ENCODE data around the gene LAMB1. TPM values are rescaled to one million over a fixed set of nuclear protein-coding genes. Genes with fewer than 3 reads are reported as not detected.
"Not testable (repeated sequence)": the region's sequence is repeated elsewhere in the genome, so short reads cannot be mapped to it uniquely, and the experiment has no call there.

Gene LAMB1
- total RNA-seq, 4 donors from 2014 or later, result 87.9 to 322 (median 200) TPM

DNA sequence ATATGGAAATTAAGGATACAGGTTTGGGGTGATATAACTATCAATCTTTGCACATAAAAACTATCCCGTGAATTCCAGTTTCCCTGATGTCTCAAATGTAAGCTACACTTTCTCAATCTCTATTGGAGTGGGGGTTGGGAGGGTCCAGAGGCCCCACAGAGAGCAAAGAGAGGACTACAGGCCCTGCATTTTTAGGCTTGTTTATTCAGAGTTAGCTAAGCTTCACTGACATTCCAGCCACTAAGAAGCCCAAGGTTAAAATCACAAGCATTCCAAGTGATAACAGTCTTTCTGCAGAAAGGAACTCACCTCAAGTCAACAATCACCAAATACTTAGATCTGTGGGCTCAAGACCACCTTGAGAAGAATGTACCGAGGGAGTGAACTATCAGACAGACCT is 31.6 kb upstream of the LAMB1 start:
- Histone ChIP-seq H3K4me1 (no peaks in the 10 kb centered on the region), H3K36me3 (no peaks in the 10 kb centered on the region), H3K9me3 (no peaks in the 10 kb centered on the region), H3K27me3 (no peaks in the 10 kb centered on the region), H3K27ac (no peak overlapping the region), H3K4me3 (no peak overlapping the region)
- intact Hi-C loops (cut with DNase I; ENCODE audit: low total_unique reads), result no loop called here
- TF ChIP-seq POLR2A (IDR thresholded peaks at IDR 0.05) (no peak), CTCF (IDR thresholded peaks at IDR 0.05) (no peak)
- DNase-seq, result no peak

DNA sequence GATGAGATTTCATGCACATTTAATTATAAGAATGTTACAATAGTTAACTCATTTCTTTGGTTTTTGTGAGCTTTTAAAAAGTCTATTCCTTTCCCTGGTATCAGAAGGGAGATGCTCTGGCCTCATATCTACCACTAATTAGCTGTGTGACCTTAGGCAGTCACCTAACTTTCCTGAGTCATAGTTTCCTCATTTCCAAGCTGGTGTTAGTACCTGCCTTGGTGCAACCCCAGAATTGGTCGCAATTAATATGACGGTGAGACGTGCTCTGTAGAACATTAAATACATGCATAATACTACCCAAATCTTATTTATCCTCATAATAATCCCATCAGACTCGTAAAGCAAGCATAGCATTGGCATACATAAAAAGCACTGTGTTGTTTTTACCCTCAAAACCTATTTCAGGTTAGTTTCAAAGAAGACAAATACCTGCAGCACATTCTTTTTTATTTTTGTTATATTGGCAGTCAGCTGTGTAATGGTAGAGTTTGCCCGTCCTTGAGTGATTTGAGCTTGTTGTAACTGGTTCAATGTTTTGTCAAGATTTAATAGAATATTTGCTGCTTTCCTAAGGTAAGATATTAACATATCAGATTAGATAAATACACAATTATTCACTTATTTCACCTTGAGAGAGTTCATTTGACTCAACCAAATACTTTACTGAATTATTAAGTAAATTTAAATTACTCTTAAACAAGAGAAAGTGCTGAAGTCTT is 31.0 kb upstream of the LAMB1 start:
- H3K4me1 ChIP-seq, result no peaks in the 10 kb centered on the region
- TF ChIP-seq CTCF (IDR thresholded peaks at IDR 0.05) (no peak), POLR2A (IDR thresholded peaks at IDR 0.05) (no peak)
- H3K9me3 ChIP-seq, result no peaks in the 10 kb centered on the region
- no peak overlapping the region for H3K27ac ChIP-seq
- intact Hi-C loops (cut with DNase I; ENCODE audit: low total_unique reads), result no loop called here
- H3K27me3 ChIP-seq, result no peaks in the 10 kb centered on the region
- DNase-seq, result no peak
- H3K4me3 ChIP-seq, result no peak overlapping the region
- no peaks in the 10 kb centered on the region for H3K36me3 ChIP-seq

- DNase-seq; H3K27me3 ChIP-seq; intact Hi-C loops (cut with DNase I; ENCODE audit: low total_unique reads); H3K4me1 ChIP-seq; H3K27ac ChIP-seq; H3K4me3 ChIP-seq; H3K9me3 ChIP-seq; H3K36me3 ChIP-seq: not testable (repeated sequence)
These were observed 30.3 kb upstream of the LAMB1 start for GRCh38 chr7:108033309-108033708.

DNA sequence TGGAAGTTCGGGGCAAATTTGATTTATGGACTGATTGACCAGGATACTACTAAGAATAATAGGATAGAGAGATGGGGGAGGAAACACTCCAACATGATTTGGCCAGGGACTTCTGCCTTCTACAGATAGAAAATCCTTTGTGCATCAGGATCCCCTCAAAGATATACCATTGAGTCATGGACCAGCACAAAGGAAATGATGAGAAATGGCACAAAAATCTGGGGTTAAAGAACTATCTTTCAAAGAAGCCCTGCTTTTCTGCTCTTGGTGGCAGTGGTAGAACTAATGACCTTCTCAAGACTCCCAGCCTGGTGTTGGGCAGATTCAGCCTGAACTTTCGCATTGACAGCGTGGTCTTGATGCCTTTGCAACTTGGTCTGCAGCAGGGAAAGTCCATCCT is 27.6 kb upstream of the LAMB1 start:
- Histone ChIP-seq H3K4me1 (no peaks in the 10 kb centered on the region), H3K27ac (no peak overlapping the region), H3K9me3 (no peaks in the 10 kb centered on the region), H3K36me3 (no peaks in the 10 kb centered on the region), H3K27me3 (no peaks in the 10 kb centered on the region), H3K4me3 (no peak overlapping the region)
- intact Hi-C loops (cut with DNase I; ENCODE audit: low total_unique reads), result no loop called here
- no peak for DNase-seq
- TF ChIP-seq CTCF (IDR thresholded peaks at IDR 0.05) (no peak), POLR2A (IDR thresholded peaks at IDR 0.05) (no peak)

DNA sequence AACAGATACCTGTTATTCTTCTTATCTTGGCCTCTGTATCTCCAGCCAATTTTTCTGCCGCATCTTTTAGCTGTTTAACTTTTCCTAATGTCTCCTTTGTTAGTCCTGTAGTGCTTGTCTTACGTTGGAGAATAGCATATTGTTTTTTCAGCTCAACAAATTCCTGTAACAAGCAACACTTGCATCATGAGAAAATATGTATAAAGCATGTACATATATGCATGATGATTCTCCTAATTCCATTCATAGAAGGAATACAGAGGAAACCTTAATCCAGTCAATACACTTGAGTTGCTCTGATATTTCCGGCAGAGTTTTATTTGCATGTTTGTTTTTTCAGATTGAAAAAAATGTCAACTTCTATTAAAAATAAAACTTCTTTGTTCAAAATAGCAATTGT is 26.1 kb upstream of the LAMB1 start:
- no peak overlapping the region for H3K27ac ChIP-seq
- TF ChIP-seq CTCF (IDR thresholded peaks at IDR 0.05) (no peak), POLR2A (IDR thresholded peaks at IDR 0.05) (no peak)
- intact Hi-C loops (cut with DNase I; ENCODE audit: low total_unique reads), result no loop called here

DNA sequence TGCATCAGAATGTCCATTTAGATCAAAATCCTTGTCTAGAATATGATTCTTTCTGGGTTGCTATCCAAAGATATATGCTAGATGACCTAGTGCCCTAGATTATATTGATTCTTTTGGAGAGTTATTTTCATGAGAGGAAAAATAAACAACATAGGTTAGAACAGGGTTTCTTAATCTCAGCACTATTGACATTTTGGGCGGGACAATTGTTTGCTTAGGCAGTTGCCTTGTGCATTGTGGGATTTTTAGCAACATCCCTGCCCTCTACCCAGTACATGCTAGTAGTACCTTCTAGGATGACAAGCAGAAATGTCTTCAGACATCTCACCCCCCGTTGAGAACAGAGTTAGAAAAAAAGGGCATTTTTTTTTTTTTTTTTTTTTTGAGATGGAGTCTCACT is 25.1 kb upstream of the LAMB1 start:
- Histone ChIP-seq H3K27ac (no peak overlapping the region), H3K36me3 (no peaks in the 10 kb centered on the region), H3K4me1 (no peaks in the 10 kb centered on the region), H3K9me3 (no peaks in the 10 kb centered on the region), H3K27me3 (no peaks in the 10 kb centered on the region), H3K4me3 (no peak overlapping the region)
- no peak for DNase-seq
- intact Hi-C loops (cut with DNase I; ENCODE audit: low total_unique reads), result no loop called here
- TF ChIP-seq POLR2A (IDR thresholded peaks at IDR 0.05), result no peak
- TF ChIP-seq CTCF (IDR thresholded peaks at IDR 0.05), result no peak

More for the DNA sequence above, 26.1 kb upstream of the LAMB1 start:
- Histone ChIP-seq H3K4me3 (no peak overlapping the region), H3K4me1 (no peaks in the 10 kb centered on the region), H3K9me3 (no peaks in the 10 kb centered on the region), H3K36me3 (no peaks in the 10 kb centered on the region), H3K27me3 (no peaks in the 10 kb centered on the region)
- DNase-seq, result no peak
